ENCODE measurements around the gene RNPS1.

The RNPS1 gene

GRCh38 chr16:2236337-2237101 lies 31.4 kb downstream of the RNPS1 start, which contains the start of gene DNASE1L2:
TSS of gene DNASE1L2 (plus strand) at chr16:2236444. CDS start at chr16:2236817, 373 bp downstream.
- Histone ChIP-seq H3K4me1 (ENCODE audit: low read length) (no peaks in the 10 kb centered on the region), H3K4me2 (ENCODE audit: low read depth, low read length) (no peak within 1 kb of the TSS), H3K9me2 (replicated peaks; ENCODE audit: insufficient read depth, low read length) (no peaks in the 10 kb centered on the region), H3K36me3 (replicated peaks; ENCODE audit: insufficient read depth, low read length) (no peaks in the 10 kb centered on the region), H2AFZ (ENCODE audit: low read length) (no peak within 1 kb of the TSS), H3K27ac (ENCODE audit: low read length) (no peak within 1 kb of the TSS), H3K27me3 (replicated peaks; ENCODE audit: insufficient read depth, low read length) (no peaks in the 10 kb centered on the region; the same call in 1 of the 2 replicates), H3K9ac (ENCODE audit: low read length) (no peak within 1 kb of the TSS), H3K79me2 (ENCODE audit: low read length) (no peaks in the 10 kb centered on the region), H3K9me3 (replicated peaks; ENCODE audit: insufficient read depth, low read length) (no peaks in the 10 kb centered on the region), H3F3A (ENCODE audit: insufficient read depth, low read length) (no peaks in the 10 kb centered on the region), H3K4me3 (ENCODE audit: low read length) (no peak within 1 kb of the TSS), H4K20me1 (ENCODE audit: insufficient read depth, low read length) (no peaks in the 10 kb centered on the region)
- DNase-seq: no peak
- TF ChIP-seq EZH2phosphoT487 (IDR thresholded peaks at IDR 0.05; ENCODE audit: low read length): no peak
- no peak for TF ChIP-seq CTCF (IDR thresholded peaks at IDR 0.05; ENCODE audit: low read length)
- TF ChIP-seq EZH2 (optimal IDR thresholded peaks at IDR 0.05; ENCODE audit: low read depth, low read length): no peak

- Histone ChIP-seq H3K36me3 (replicated peaks; ENCODE audit: insufficient read depth, low read length) (no peaks in the 10 kb centered on the region), H4K20me1 (ENCODE audit: insufficient read depth, low read length) (no peaks in the 10 kb centered on the region)
Measured at GRCh38 chr16:2235695-2236336, 32.1 kb downstream of the RNPS1 start.

GRCh38 chr16:2235234-2235651 lies 32.7 kb downstream of the RNPS1 start:
- no peaks in the 10 kb centered on the region for H3K4me1 ChIP-seq (ENCODE audit: low read length)
- no peaks in the 10 kb centered on the region for H3F3A ChIP-seq (ENCODE audit: insufficient read depth, low read length)
- H2AFZ ChIP-seq (ENCODE audit: low read length): no peak overlapping the region
- H3K36me3 ChIP-seq (replicated peaks; ENCODE audit: insufficient read depth, low read length): no peaks in the 10 kb centered on the region
- no peak overlapping the region for H3K9ac ChIP-seq (ENCODE audit: low read length)
- H3K4me2 ChIP-seq (ENCODE audit: low read depth, low read length): no peak overlapping the region
- no peaks in the 10 kb centered on the region for H3K9me3 ChIP-seq (replicated peaks; ENCODE audit: insufficient read depth, low read length)
- no peak overlapping the region for H3K27ac ChIP-seq (ENCODE audit: low read length)
- DNase-seq: no peak
- H3K27me3 ChIP-seq (replicated peaks; ENCODE audit: insufficient read depth, low read length): no peaks in the 10 kb centered on the region; the same call in 1 of the 2 replicates
- H3K4me3 ChIP-seq (ENCODE audit: low read length): no peak overlapping the region
- H3K79me2 ChIP-seq (ENCODE audit: low read length): no peaks in the 10 kb centered on the region
- H3K9me2 ChIP-seq (replicated peaks; ENCODE audit: insufficient read depth, low read length): no peaks in the 10 kb centered on the region
- TF ChIP-seq CTCF (IDR thresholded peaks at IDR 0.05; ENCODE audit: low read length) (no peak), EZH2phosphoT487 (IDR thresholded peaks at IDR 0.05; ENCODE audit: low read length) (no peak), EZH2 (optimal IDR thresholded peaks at IDR 0.05; ENCODE audit: low read depth, low read length) (no peak)
- H4K20me1 ChIP-seq (ENCODE audit: insufficient read depth, low read length): no peaks in the 10 kb centered on the region

More at GRCh38 chr16:2235695-2236336, 32.1 kb downstream of the RNPS1 start:
- no peaks in the 10 kb centered on the region for H3K9me2 ChIP-seq (replicated peaks; ENCODE audit: insufficient read depth, low read length)
- H2AFZ ChIP-seq (ENCODE audit: low read length): no peak overlapping the region
- TF ChIP-seq EZH2 (optimal IDR thresholded peaks at IDR 0.05; ENCODE audit: low read depth, low read length): no peak
- no peak for TF ChIP-seq EZH2phosphoT487 (IDR thresholded peaks at IDR 0.05; ENCODE audit: low read length)
- TF ChIP-seq CTCF (IDR thresholded peaks at IDR 0.05; ENCODE audit: low read length): no peak
- no peaks in the 10 kb centered on the region for H3K4me1 ChIP-seq (ENCODE audit: low read length)
- no peaks in the 10 kb centered on the region for H3K9me3 ChIP-seq (replicated peaks; ENCODE audit: insufficient read depth, low read length)
- no peak overlapping the region for H3K4me2 ChIP-seq (ENCODE audit: low read depth, low read length)
- no peak overlapping the region for H3K9ac ChIP-seq (ENCODE audit: low read length)
- no peaks in the 10 kb centered on the region for H3F3A ChIP-seq (ENCODE audit: insufficient read depth, low read length)
- H3K27me3 ChIP-seq (replicated peaks; ENCODE audit: insufficient read depth, low read length): no peaks in the 10 kb centered on the region; the same call in 1 of the 2 replicates
- H3K27ac ChIP-seq (ENCODE audit: low read length): no peak overlapping the region
- no peaks in the 10 kb centered on the region for H3K79me2 ChIP-seq (ENCODE audit: low read length)
- no peak overlapping the region for H3K4me3 ChIP-seq (ENCODE audit: low read length)
- DNase-seq: no peak

Data from MM.1S (cell line).